Omental fat pad (tissue), 4 donors: Measurements from ENCODE around the gene TOB2. TPM values are rescaled to one million over a fixed set of nuclear protein-coding genes. Genes with fewer than 3 reads are reported as not detected.
A peak's percentile ranks its signal among the peaks of the same experiment; 100 is the strongest.

Experiments
- ATAC-seq: fragments of 150-250 bp; one replicate; pipeline ENCODE4 v1.9.1; 2016; ENCODE audit warnings: mild to moderate bottlenecking, moderate library complexity; ENCODE audit not compliant: low FRiP score
- DNase-seq: peaks from one replicate; pipeline ENCODE4 v3.0.0-alpha.2; 2019; ENCODE audit warnings: low spot score
- total RNA-seq, 4 donors: library from RNA; depleted of rRNA; stranded (reverse); fragments of >200 nt; gene quantifications; one replicate each; pipeline ENCODE4 v1.1.0, GENCODE V29; 2016
- TF ChIP-seq, protein P1 (sequence below), 3 donors: fragments of 450-650 bp; IDR thresholded peaks; one replicate each; pipeline ENCODE4 v1.5.1; 2016 to 2017; ENCODE audit warnings: antibody characterized with exemption in 3 of 3, mild to moderate bottlenecking in 3 of 3, moderate library complexity in 2 of 3

TOB2 gene, protein sequence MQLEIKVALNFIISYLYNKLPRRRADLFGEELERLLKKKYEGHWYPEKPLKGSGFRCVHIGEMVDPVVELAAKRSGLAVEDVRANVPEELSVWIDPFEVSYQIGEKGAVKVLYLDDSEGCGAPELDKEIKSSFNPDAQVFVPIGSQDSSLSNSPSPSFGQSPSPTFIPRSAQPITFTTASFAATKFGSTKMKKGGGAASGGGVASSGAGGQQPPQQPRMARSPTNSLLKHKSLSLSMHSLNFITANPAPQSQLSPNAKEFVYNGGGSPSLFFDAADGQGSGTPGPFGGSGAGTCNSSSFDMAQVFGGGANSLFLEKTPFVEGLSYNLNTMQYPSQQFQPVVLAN
- 100 to 1,000 TPM in 1 of 4 donors, 10 to 100 TPM in 3; 59.4 to 111 (median 64.1) TPM for total RNA-seq

DNA sequence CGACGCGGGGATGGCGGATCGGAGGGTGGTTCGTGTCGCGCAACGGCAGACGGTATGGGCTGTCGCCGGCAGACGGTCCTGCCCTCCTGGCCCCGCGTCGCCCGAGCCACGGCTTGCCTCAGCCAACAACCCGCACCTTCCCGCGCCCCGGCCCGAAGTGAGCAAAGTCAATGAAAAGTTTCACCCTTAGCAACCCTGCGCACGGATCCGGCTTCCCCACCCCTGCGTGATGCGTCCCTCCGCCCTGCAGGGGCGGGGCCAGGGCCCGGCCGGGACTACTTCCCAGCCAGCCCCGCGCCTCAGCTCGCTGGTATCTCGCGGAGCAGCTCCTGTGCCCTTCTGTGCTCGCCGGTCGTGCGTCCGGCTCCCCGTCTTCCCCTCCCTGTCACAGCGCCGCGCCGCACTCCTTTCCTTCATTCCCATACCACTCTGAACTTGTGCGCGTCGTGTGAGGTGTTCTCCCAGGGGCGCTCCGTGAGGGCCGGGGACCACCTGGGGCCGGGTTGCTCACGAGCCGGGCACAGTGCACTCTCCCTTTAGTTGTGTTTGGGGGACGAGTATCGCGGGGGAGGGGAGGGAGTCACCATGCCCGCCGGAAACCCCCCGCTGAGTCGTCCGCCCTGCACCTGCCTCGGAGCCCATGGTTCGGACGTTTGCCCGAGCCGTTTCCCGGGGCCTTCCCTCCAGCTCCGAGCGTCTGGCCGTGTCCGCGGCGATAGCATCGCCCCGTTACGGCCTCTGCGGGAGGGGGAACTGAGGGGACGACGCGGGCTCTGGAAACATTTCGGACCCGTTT, at the start of gene TOB2:
TSS of gene TOB2 (minus strand) at position 163 of the 796 bp plus-strand sequence. CDS start 9,456 bp downstream, outside the sequence.
- DNase-seq: peak; percentile 83
- peak; percentile 78 for ATAC-seq
- TF ChIP-seq, protein P1, sequence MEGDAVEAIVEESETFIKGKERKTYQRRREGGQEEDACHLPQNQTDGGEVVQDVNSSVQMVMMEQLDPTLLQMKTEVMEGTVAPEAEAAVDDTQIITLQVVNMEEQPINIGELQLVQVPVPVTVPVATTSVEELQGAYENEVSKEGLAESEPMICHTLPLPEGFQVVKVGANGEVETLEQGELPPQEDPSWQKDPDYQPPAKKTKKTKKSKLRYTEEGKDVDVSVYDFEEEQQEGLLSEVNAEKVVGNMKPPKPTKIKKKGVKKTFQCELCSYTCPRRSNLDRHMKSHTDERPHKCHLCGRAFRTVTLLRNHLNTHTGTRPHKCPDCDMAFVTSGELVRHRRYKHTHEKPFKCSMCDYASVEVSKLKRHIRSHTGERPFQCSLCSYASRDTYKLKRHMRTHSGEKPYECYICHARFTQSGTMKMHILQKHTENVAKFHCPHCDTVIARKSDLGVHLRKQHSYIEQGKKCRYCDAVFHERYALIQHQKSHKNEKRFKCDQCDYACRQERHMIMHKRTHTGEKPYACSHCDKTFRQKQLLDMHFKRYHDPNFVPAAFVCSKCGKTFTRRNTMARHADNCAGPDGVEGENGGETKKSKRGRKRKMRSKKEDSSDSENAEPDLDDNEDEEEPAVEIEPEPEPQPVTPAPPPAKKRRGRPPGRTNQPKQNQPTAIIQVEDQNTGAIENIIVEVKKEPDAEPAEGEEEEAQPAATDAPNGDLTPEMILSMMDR (IDR thresholded peaks at IDR 0.05): no peak

DNA sequence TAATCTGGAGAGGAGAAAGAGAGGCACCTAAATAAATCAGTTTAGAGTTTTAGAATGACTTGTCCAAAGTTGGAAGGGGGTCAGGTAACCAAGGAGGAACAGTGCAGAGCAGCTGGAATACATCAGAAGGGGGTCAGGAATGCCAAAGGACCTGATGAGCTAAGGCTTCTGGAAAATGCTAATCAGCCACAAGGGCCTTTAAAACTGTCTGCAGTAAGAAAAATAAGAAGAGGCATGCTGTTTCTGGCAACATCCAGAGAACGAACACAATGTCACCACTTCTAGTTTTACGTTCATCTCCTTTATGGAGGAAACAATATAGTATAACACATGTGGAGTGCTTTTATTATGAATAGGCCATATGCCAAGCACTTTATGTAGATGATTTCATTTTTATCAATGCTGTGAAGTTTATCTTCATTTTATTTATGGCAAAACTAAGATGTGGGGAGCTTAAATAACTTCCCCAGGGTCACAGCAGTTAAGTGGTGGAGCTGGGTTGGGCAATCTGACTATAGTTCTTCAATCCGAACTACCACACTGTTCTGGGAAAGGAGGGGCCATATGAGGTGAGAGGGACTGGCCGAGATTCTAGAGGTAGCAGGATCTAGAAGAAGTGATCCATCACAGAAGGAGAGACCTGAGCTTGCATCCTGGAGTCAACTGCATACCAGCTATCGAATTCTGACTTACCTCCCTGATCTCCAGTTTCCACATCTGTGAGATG, 44.9 kb upstream of the TOB2 start:
- ATAC-seq (peak; percentile 32), DNase-seq (no peak)

DNA sequence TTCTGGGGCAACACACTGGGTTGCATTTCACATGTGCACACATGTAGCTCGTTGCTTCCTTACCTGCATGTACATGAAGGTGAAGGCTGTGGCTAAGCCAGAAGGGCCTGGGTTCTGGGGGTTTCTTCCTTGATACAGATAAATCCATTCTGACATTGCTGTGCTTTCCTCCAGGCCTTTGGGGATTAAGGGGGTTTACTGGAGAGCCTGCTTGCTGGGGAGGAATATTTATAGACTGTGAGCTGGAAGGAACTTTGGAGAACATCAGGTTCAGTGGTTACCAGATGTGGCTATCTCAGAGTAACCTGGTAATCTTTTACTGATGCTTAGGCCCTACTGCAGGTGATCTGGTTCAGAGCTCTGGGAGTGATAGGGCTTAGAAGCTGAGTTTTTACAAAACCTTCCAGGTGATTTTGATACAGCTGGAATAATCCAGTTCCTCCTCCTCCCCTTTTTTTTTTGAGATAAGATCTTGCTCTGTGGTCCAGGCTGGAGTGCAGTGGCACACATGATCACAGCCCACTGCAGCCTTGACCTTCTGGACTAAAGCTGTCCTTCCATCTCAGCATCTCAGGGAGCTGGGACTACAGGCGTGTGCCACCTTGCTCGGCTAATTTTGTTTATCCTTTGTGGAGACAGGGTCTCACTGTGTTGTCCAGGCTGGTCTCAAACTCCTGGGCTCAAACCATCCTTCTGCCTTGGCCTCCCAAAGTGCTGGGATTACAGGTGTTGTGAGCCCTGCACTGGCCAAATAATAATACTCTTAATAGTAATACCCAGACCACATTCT, 42.2 kb upstream of the TOB2 start:
- TF ChIP-seq, protein P1 (IDR thresholded peaks at IDR 0.05): no peak
- no peak for DNase-seq
- ATAC-seq: no peak

More for the DNA sequence above, 44.9 kb upstream of the TOB2 start:
- TF ChIP-seq, protein P1 (IDR thresholded peaks at IDR 0.05): no peak

DNA sequence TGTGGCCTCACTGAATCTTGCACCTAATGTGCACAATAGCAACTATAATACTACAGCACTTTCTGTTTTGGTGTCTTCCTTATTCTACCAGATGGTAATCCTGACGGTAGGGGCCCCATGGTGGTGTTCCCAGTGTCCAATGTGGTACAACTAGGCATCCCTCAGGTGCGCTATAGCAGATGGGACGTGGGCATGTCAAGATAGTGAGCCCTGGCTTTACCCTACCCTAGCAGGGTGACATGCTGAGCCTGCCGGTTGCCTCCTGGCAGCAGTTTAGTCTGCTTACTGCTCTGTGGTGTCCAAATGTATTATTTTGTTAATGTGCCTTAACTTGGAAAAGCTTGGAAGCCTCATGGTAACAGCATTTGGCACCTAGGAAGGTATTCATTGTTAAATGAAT, 41.5 kb upstream of the TOB2 start:
- TF ChIP-seq, protein P1 (IDR thresholded peaks at IDR 0.05): no peak
- no peak for DNase-seq
- no peak for ATAC-seq

DNA sequence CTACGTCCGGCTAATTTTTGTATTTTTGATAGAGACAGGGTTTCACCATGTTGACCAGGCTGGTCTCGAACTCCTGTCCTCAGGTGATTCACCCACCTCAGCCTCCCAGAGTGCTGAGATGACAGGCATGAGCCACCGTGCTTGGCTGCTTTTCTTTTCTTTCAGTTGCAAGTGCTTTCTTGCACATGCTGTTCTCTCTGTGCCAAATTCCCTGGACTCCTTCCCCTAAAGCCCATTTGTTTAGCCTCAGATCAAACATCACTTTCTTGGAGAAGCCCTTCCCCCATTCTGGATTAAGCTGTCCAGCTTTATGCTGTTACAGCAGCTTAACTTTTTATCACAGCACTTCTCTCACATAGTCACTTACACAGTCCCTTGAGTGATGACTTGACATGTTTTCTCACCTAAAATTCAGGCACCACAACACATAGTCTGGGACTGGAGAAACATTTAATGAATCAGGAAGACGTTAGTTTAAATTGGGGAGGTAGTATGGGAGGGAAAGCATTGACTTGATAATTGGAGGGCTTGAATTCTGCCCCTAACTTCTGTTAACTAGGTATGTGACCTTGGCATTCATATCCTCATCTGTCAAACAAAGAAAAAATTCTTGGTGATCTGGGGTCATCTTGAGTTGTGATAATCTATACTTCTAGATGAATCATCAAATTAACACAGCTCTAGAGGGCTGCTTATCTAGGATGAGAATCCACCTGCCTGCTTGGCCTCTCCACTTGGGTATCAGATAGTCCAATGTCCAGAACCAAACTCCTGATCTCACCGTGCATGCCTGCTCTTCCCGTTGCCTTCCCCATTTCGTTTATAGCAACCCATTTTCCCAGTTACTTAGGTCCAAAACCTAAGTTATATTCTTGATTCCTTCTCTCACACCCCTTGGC, 40.7 kb upstream of the TOB2 start:
- DNase-seq (no peak), ATAC-seq (no peak)

More for the DNA sequence above, 40.7 kb upstream of the TOB2 start:
- TF ChIP-seq, protein P1 (IDR thresholded peaks at IDR 0.05): no peak
